ENCODE measurements around the gene RPS6KA5.

DNA sequence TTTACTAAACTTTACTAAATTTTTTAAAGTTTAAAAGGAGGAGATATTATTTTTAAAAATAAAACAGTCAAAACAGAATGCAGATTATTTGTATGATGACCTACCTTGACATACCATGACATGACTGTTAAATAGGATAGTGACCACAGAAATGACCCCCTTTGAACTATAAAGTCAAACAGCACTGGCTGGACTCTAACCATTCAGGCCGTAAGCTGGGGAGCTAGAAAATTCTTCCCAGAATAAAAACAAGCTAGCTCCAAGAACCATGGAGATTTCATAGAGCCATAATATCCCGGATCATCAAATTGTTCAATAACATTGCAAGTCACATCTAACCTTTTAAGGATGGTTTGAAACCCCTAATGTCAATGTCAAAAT, 50.3 kb downstream of the RPS6KA5 start:
- TF ChIP-seq, protein P1, sequence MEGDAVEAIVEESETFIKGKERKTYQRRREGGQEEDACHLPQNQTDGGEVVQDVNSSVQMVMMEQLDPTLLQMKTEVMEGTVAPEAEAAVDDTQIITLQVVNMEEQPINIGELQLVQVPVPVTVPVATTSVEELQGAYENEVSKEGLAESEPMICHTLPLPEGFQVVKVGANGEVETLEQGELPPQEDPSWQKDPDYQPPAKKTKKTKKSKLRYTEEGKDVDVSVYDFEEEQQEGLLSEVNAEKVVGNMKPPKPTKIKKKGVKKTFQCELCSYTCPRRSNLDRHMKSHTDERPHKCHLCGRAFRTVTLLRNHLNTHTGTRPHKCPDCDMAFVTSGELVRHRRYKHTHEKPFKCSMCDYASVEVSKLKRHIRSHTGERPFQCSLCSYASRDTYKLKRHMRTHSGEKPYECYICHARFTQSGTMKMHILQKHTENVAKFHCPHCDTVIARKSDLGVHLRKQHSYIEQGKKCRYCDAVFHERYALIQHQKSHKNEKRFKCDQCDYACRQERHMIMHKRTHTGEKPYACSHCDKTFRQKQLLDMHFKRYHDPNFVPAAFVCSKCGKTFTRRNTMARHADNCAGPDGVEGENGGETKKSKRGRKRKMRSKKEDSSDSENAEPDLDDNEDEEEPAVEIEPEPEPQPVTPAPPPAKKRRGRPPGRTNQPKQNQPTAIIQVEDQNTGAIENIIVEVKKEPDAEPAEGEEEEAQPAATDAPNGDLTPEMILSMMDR (conservative IDR thresholded peaks at IDR 0.05 in 1 of 2, IDR thresholded peaks at IDR 0.05 in 1 of 2; ENCODE audit: low read depth in 1 of 2, low read length in 2 of 2): no peak
- TF ChIP-seq EZH2 (IDR thresholded peaks at IDR 0.05; ENCODE audit: low read length, missing control alignments): no peak
